A673 (cell line): ENCODE data around the gene LHX1. TPM values are rescaled to one million over a fixed set of nuclear protein-coding genes. Genes with fewer than 3 reads are reported as not detected.

Experiments
- BruUV-seq: library from RNA; stranded (reverse); fragments of 400-500 nt; replicated peaks from 2 replicates; lab custom pipeline; 2021; lab: Mats Ljungman, UMichigan
- CTCF ChIA-PET: fragments of 300-600 bp; sonication (Branson Sonifier 250); formaldehyde crosslinking; loops from one replicate; lab custom pipeline; 2022; ENCODE audit warnings: antibody characterized with exemption; lab: Charles Lee
- POLR2A ChIA-PET: fragments of 300-600 bp; sonication (Branson Sonifier 250); formaldehyde crosslinking; loops from one replicate; lab custom pipeline; 2022; ENCODE audit warnings: antibody characterized with exemption; ENCODE audit not compliant: low non-redundant PET; lab: Charles Lee
- DNase-seq: peaks from one replicate; pipeline ENCODE4 v3.0.0-alpha.2; 2015; ENCODE audit warnings: low spot score
- H3K27ac ChIP-seq: fragments of 200-600 bp; sonication (generic); 2 replicates; pipeline ENCODE4 v1.5.1; 2016; ENCODE audit warnings: mixed run types, low read depth, mild to moderate bottlenecking, mixed read lengths, antibody characterized with exemption, low read length; ENCODE audit not compliant: poor library complexity, severe bottlenecking
- H3K27me3 ChIP-seq: fragments of 200-600 bp; sonication (generic); replicated peaks from 2 replicates; pipeline ENCODE4 v1.6.1; 2017; ENCODE audit warnings: mixed run types, low read depth, mild to moderate bottlenecking, mixed read lengths, antibody characterized with exemption, low read length; ENCODE audit not compliant: insufficient read depth, poor library complexity
- H3K36me3 ChIP-seq: fragments of 200-600 bp; sonication (generic); 2 replicates; pipeline ENCODE4 v1.6.1; 2016; ENCODE audit warnings: mixed run types, mild to moderate bottlenecking, mixed read lengths, antibody characterized with exemption, low read length; ENCODE audit not compliant: insufficient read depth, poor library complexity, severe bottlenecking
- H3K4me1 ChIP-seq: fragments of 200-600 bp; sonication (generic); 2 replicates; pipeline ENCODE4 v1.6.1; 2017; ENCODE audit warnings: mixed run types, mild to moderate bottlenecking, mixed read lengths, antibody characterized with exemption, low read length; ENCODE audit not compliant: insufficient read depth, poor library complexity, severe bottlenecking
- H3K4me3 ChIP-seq: fragments of 200-600 bp; sonication (generic); 2 replicates; pipeline ENCODE4 v1.5.1; 2016; ENCODE audit warnings: low read depth, mixed run types, mild to moderate bottlenecking, mixed read lengths, low read length; ENCODE audit not compliant: poor library complexity, severe bottlenecking
- H3K9me3 ChIP-seq: fragments of 200-600 bp; sonication (generic); 2 replicates; pipeline ENCODE4 v1.6.1; 2016; ENCODE audit warnings: mixed run types, low read depth, mild to moderate bottlenecking, mixed read lengths, antibody characterized with exemption, low read length; ENCODE audit not compliant: poor library complexity, severe bottlenecking
- CTCF ChIP-seq: fragments of 300-800, 200-600 bp; sonication (generic); conservative IDR thresholded peaks from 2 replicates; pipeline ENCODE4 v1.5.1; 2017; ENCODE audit warnings: low read depth, mild to moderate bottlenecking, antibody characterized with exemption, low read length, moderate library complexity, mixed read lengths
- EZH2 ChIP-seq: fragments of 200-600 bp; sonication (generic); IDR thresholded peaks from 2 replicates; pipeline ENCODE4 v1.6.1; 2017; ENCODE audit warnings: borderline replicate concordance, low read depth, mild to moderate bottlenecking, mixed read lengths, antibody characterized with exemption, low read length; ENCODE audit not compliant: poor library complexity, severe bottlenecking
- intact Hi-C: fragments of 100-400 bp; cut with micrococcal nuclease; formaldehyde crosslinking; loops from one replicate; pipeline ENCODE4 v1.10.0; 2022; ENCODE audit not compliant: unreplicated experiment
- total RNA-seq: library from RNA; stranded (reverse); gene quantifications from 2 replicates; pipeline ENCODE4 v1.2.3, GENCODE V29; 2021

Gene LHX1
- total RNA-seq, 1 experiment from 2014 or later, result not detected

- TF ChIP-seq CTCF (no peak), EZH2 (no peak)
- Histone ChIP-seq H3K4me3 (no peak overlapping the region), H3K9me3 (no peaks in the 10 kb centered on the region), H3K36me3 (no peaks in the 10 kb centered on the region), H3K27me3 (peaks cover 55% of the 10 kb centered on the region), H3K4me1 (peaks cover 11% of the 10 kb centered on the region), H3K27ac (no peak overlapping the region)
- intact Hi-C loops, result no loop called here
- no peak for DNase-seq
- POLR2A ChIA-PET, result interaction anchor here (0.5 kb wide), 1 partner anchor 429 kb away, joined by 5 read pairs; no protein-coding TSS in a partner anchor
- no TSS peak for BruUV-seq
- CTCF ChIA-PET, result no interaction called here
These were observed 7.3 kb upstream of the LHX1 start for GRCh38 chr17:36929851-36930582.

GRCh38 chr17:36930583-36930900 lies 6.7 kb upstream of the LHX1 start:
- POLR2A ChIA-PET, result interaction anchor here (0.5 kb wide), 1 partner anchor 429 kb away, joined by 5 read pairs; no protein-coding TSS in a partner anchor
- Histone ChIP-seq H3K36me3 (no peaks in the 10 kb centered on the region), H3K27ac (no peak overlapping the region)

DNA sequence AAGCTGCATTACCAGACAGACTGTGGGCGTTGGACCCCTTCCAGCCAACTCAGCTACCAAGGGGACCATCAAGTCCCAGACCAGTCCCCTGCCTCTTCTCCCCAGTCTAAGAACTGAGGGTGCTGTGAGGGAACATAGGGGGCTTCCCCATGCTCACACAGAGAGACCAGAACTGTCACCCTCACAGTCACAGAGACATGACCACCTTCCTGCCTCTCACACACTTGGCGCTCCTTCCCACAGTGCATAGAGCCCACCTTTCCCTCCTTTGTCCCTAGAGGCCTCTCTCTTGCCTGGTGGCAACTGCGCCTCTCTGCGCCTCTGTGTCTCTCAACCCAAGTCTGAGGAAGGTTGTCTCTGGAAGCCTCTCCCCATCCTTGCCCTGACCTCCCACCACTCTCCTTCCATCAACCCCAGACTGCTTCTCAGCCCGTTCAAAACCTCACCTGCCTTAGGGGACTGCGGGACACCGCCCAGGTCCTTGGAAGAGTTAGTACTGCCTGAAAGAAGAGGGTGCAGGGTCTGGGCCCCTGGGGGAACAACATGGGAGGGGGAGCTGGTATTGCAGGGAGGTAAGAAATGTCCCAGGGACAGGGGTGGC lies 6.1 kb upstream of the LHX1 start:
- Histone ChIP-seq H3K9me3 (no peaks in the 10 kb centered on the region), H3K27ac (no peak overlapping the region), H3K27me3 (peaks cover 67% of the 10 kb centered on the region), H3K4me3 (no peak overlapping the region), H3K36me3 (no peaks in the 10 kb centered on the region), H3K4me1 (peaks cover 16% of the 10 kb centered on the region)
- DNase-seq, result no peak
- ChIA-PET POLR2A (no interaction called here), CTCF (no interaction called here)
- TF ChIP-seq EZH2 (no peak), CTCF (no peak)
- BruUV-seq, result no TSS peak
- intact Hi-C loops, result no loop called here

More at GRCh38 chr17:36930583-36930900, 6.7 kb upstream of the LHX1 start:
- DNase-seq, result no peak
- no peak overlapping the region for H3K4me3 ChIP-seq
- peaks cover 60% of the 10 kb centered on the region for H3K27me3 ChIP-seq
- CTCF ChIA-PET, result no interaction called here
- H3K4me1 ChIP-seq, result peaks cover 14% of the 10 kb centered on the region
- no TSS peak for BruUV-seq
- H3K9me3 ChIP-seq, result no peaks in the 10 kb centered on the region
- intact Hi-C loops, result no loop called here
- TF ChIP-seq CTCF, result no peak
- TF ChIP-seq EZH2, result no peak
